Activated CD8-positive, alpha-beta memory T cell treated with anti-CD3 and anti-CD28 coated beads for 48 hours (primary cell): Measurements from ENCODE around the gene STING1.

Experiments
- DNase-seq, 3 experiments: peaks; one replicate each; pipeline ENCODE4 v3.0.0-alpha.2; 2020; ENCODE audit warnings: low read depth in 2 of 3, low spot score in 2 of 3

The STING1 gene

GRCh38 chr5:139468421-139468931 lies 14.1 kb downstream of the STING1 start:
- no peak for DNase-seq

- no peak for DNase-seq
Observed at GRCh38 chr5:139462586-139463276, 19.8 kb downstream of the STING1 start, which contains the start of gene ECSCR. Gene ECSCR, minus strand, starts transcription at chr5:139462743. Its CDS starts 73 bp downstream, at chr5:139462670.

- no peak for DNase-seq
Observed at GRCh38 chr5:139461698-139462097, 20.9 kb downstream of the STING1 start.

GRCh38 chr5:139461176-139461575 lies 21.4 kb downstream of the STING1 start:
- no peak for DNase-seq

GRCh38 chr5:139460455-139460854 lies 22.1 kb downstream of the STING1 start:
- no peak for DNase-seq

GRCh38 chr5:139459451-139459934 lies 23.1 kb downstream of the STING1 start:
- DNase-seq, result no peak

- DNase-seq, result no peak
Observed at GRCh38 chr5:139458580-139459407, 23.8 kb downstream of the STING1 start.

GRCh38 chr5:139457653-139458306 lies 24.8 kb downstream of the STING1 start:
- DNase-seq, result no peak

GRCh38 chr5:139457241-139457640 lies 25.3 kb downstream of the STING1 start:
- no peak for DNase-seq

- no peak for DNase-seq
Observed at GRCh38 chr5:139456776-139457175, 25.8 kb downstream of the STING1 start.

GRCh38 chr5:139454568-139455290 lies 27.8 kb downstream of the STING1 start:
- DNase-seq, result no peak

- DNase-seq, result no peak
Observed at GRCh38 chr5:139453683-139454567, 28.6 kb downstream of the STING1 start.

- DNase-seq, result no peak
Observed at GRCh38 chr5:139451878-139452660, 30.5 kb downstream of the STING1 start.

- no peak for DNase-seq
Observed at GRCh38 chr5:139451176-139451575, 31.4 kb downstream of the STING1 start.

- DNase-seq, result no peak
Observed at GRCh38 chr5:139446956-139447779, 35.4 kb downstream of the STING1 start.

GRCh38 chr5:139445325-139446170 lies 37.0 kb downstream of the STING1 start:
- no peak for DNase-seq

- DNase-seq, result no peak
Observed at GRCh38 chr5:139443831-139444453, 38.6 kb downstream of the STING1 start.
